ENCODE results near the gene SPOCD1.

Gene SPOCD1

DNA sequence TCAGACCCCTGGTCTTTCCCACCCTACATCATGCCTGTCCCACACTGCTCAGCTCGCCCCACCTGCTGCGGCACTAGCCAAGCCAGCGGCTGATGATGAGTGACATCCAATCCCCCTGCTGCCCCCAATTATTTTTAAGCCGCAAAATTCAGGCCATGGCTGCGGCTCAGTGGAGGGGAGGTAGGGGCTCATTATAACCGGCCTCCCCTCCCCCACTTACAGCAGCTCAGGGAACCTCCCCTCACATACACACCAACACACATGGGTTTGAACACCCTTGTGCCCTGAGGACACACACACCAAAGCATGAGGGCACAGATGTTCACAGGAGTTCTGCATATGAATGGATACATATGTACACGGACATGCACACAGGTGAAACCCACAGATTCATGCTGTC, 57.0 kb downstream of the SPOCD1 start:
- H3K36me3 Mint-ChIP-seq (ENCODE audit: low read depth), result no peaks in the 10 kb centered on the region
- H3K4me3 Mint-ChIP-seq, result no peak overlapping the region
- DNase-seq, result no peak
- H3K9me3 Mint-ChIP-seq, result no peaks in the 10 kb centered on the region
- peaks cover 20% of the 10 kb centered on the region for H3K4me1 Mint-ChIP-seq
- no peak overlapping the region for H3K27ac Mint-ChIP-seq
- no peak for ATAC-seq
- H3K27me3 Mint-ChIP-seq, result peaks cover 23% of the 10 kb centered on the region

DNA sequence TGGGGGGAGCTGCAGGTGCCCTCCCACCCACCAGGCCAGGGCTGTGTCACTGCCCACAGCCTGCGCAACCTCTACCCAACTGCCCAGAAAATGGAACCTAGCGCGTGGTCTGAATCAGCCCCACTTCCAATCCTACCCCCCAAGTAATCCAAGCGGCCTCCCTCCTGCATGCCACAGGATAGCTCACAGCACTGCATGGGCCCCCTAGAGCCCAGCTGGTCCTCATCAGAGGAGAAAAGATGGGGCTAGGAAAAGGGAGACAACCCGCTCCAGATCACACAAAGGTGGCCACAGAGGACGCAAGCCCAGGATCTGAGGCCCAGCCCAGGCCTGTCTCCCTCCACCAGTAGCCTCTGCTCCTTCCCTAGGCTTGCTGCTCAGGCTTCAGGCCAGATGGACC, 57.8 kb downstream of the SPOCD1 start:
- ATAC-seq (no peak), DNase-seq (no peak)
- H3K9me3 Mint-ChIP-seq, result no peaks in the 10 kb centered on the region
- H3K4me3 Mint-ChIP-seq, result no peak overlapping the region
- peaks cover 17% of the 10 kb centered on the region for H3K27me3 Mint-ChIP-seq
- no peak overlapping the region for H3K27ac Mint-ChIP-seq
- no peaks in the 10 kb centered on the region for H3K36me3 Mint-ChIP-seq (ENCODE audit: low read depth)
- peaks cover 16% of the 10 kb centered on the region for H3K4me1 Mint-ChIP-seq

DNA sequence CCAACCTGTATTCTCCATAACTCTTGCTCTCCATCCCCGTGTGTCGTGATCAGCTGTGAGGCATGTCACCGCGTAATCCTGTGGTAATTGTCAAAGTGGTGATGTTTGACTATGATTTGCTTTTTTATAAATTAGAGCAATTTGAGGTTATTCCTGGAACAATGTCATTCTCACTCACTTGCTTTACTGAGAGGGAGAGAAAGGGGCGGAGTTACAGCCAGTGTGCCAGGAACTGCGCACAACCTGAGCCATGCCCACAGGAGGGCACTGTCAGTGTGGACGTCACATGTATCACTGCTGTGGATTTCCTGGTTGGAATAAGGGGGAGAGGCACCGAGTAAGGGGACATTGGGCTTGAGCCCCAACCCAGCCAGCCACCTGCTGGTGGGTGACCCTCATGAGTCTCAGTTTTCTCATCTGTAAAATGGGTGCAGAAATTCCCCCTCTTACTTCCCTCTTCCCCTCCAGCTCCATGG, 58.6 kb downstream of the SPOCD1 start:
- Mint-ChIP-seq H3K9me3 (no peaks in the 10 kb centered on the region), H3K27ac (no peak overlapping the region), H3K36me3 (ENCODE audit: low read depth) (no peaks in the 10 kb centered on the region), H3K27me3 (peaks cover 16% of the 10 kb centered on the region), H3K4me1 (peaks cover 18% of the 10 kb centered on the region), H3K4me3 (no peak overlapping the region)
- no peak for ATAC-seq
- no peak for DNase-seq

DNA sequence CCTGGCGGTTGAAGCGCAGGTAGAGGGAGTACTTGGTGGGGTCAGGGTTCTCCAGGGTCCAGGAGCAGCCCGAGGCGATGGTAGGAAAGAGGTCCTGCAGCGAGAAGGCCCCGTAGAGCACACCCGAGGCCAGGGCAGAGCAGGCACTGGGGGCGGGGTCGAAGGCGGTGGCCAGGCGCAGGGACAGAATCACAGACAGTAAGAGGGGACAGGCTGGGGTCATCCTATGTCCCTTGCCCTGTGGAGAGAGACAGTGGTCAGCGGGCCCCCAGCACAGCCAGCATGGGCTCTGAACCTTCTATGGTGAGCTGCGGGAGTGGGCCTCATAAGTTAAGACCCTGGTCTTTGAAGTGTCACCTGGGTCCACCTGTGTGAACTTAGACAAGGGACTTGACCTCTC, 59.2 kb downstream of the SPOCD1 start:
- H3K36me3 Mint-ChIP-seq (ENCODE audit: low read depth), result no peaks in the 10 kb centered on the region
- peaks cover 10% of the 10 kb centered on the region for H3K27me3 Mint-ChIP-seq
- no peak overlapping the region for H3K27ac Mint-ChIP-seq
- no peak for DNase-seq
- no peak overlapping the region for H3K4me3 Mint-ChIP-seq
- H3K4me1 Mint-ChIP-seq, result peaks cover 18% of the 10 kb centered on the region
- no peaks in the 10 kb centered on the region for H3K9me3 Mint-ChIP-seq
- ATAC-seq, result no peak

DNA sequence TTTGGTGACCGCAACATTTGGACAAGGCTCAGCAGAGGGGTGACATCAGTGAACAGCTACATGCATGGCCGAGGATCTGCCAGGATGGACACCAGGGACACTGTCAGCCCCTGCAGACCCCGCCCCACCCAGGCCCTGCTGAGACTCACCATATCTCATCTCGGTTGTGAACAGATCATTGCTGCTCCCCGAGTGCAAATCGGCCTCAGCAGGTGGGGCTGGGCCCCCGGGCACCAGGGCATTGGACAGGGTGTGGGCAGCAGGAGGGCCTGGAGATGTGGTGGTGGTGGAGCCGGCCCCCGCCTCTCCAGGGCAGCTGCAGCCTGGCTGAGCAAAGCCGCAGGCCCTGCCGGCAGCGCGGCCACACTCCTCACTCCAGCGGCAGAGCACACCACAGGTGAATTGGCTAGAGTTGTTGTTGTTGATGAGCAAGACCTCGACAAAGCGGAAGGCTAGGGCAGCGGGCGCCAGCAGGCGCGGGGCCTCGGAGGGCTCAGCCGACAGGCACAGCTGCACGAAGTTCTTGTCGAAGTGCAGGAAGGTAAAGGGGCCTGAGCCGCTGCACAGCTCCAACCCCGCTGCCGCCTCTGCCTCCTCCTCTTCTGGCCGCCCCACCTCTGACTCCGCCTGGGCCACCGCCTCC, 59.9 kb downstream of the SPOCD1 start:
- Mint-ChIP-seq H3K27ac (no peak overlapping the region), H3K27me3 (peaks cover 6% of the 10 kb centered on the region), H3K4me1 (peaks cover 18% of the 10 kb centered on the region), H3K4me3 (no peak overlapping the region), H3K36me3 (ENCODE audit: low read depth) (no peaks in the 10 kb centered on the region), H3K9me3 (no peaks in the 10 kb centered on the region)
- DNase-seq (no peak), ATAC-seq (no peak)

DNA sequence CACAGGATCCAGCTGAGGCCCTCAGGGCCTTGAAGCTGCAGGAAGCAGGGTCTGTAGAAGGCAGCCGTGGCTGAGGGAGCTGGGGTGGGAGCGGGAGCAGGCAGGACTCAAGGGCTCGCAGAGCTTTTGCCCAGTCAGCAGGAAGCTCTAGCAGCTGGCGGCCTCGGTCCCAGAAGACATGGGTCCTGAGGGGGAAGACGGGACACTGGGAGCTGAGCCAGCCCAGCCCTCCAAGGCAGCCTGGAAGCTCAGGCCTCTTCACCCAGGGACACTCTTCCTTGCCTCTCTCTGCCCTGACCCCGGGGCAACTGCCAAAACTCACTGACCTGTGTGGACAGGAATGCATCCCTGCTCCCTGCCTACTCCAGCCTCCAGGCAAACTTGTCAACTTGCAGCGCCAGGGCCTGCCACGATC, 60.6 kb downstream of the SPOCD1 start:
- no peak for ATAC-seq
- H3K9me3 Mint-ChIP-seq, result no peaks in the 10 kb centered on the region
- no peak for DNase-seq
- H3K4me1 Mint-ChIP-seq, result peaks cover 24% of the 10 kb centered on the region
- peaks cover 5% of the 10 kb centered on the region for H3K27me3 Mint-ChIP-seq
- H3K4me3 Mint-ChIP-seq, result no peak overlapping the region
- H3K27ac Mint-ChIP-seq, result no peak overlapping the region
- no peaks in the 10 kb centered on the region for H3K36me3 Mint-ChIP-seq (ENCODE audit: low read depth)

DNA sequence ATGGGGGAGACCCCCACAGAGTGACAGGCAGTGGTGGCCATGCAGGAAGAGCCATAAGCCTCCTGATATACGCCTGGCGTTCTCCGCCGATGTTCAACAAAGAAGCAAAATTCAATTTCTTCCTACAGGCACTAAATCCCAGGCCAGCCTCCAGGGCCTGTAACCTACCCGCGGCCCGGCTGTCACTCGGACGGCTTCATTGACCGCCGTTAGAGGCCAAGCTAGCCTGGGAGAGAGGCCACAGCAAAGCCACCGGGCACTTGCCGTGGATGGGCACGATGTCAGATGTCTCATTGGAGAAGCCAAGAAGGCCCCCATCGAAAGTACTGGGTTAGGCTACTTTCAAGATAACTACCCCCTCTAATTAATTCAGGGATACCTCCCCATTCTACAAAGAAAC, 61.4 kb downstream of the SPOCD1 start:
- DNase-seq, result no peak
- H3K4me3 Mint-ChIP-seq, result no peak overlapping the region
- H3K9me3 Mint-ChIP-seq, result no peaks in the 10 kb centered on the region
- H3K4me1 Mint-ChIP-seq, result peaks cover 22% of the 10 kb centered on the region
- no peaks in the 10 kb centered on the region for H3K27me3 Mint-ChIP-seq
- no peaks in the 10 kb centered on the region for H3K36me3 Mint-ChIP-seq (ENCODE audit: low read depth)
- no peak for ATAC-seq
- H3K27ac Mint-ChIP-seq, result no peak overlapping the region

DNA sequence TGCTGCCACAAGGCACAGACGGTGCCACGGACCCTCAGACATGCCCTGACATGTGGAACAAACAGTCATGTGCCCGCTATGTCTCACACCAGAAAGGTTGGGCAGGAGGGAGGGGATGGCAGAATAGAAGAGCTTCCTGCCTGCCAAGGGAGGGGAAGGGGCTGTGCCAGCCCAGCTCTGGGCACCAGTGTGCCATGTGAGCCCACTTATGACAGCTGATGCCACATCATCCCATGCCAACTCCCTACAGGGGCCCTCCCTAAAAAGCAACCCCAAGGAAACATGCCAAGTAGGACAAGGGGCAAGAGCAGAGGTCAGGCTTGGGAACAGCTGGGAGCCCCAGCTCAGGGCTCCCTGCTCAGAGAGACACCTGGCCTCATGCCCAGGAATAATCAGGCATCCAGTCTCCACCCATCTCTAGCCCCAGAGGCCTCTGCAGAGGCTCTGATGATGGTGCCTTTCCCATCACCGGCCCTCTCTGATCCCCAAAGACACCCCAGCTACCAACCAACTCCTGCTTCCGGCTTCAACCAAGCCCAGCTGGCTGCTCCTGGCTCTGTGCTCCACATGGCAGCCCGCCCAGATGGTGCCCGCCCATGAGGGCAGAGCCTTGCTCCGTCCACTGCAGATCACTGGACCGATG, 62.0 kb downstream of the SPOCD1 start:
- Mint-ChIP-seq H3K4me3 (no peak overlapping the region), H3K4me1 (peaks cover 22% of the 10 kb centered on the region), H3K9me3 (no peaks in the 10 kb centered on the region), H3K27ac (no peak overlapping the region), H3K36me3 (ENCODE audit: low read depth) (no peaks in the 10 kb centered on the region), H3K27me3 (no peaks in the 10 kb centered on the region)
- DNase-seq (no peak), ATAC-seq (no peak)

DNA sequence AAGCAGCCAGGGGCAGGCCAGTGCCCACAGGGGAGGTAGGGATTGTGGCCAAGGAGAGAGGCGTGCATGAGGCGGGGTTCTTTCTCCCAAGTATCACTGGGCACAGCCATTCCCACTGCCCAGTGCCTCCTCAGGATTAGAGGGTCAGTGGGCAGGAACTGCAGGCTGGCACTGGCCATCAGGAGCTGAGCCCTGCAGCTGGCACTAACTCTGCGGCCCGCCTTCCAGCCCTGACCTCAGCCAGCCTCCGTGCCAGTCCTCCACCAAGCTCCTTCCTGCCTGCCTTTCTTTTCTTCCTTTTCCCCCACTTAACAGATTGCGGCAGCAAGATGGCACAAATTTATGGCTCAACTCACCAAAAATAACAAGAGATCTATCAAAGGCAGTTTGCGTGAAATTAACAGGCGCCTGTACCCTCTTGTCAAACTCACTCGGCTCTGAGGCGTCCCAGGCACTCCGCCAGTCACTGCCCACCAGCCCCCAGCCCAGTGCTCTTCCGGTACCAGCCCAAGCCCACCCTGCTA, 62.8 kb downstream of the SPOCD1 start:
- H3K27me3 Mint-ChIP-seq, result no peaks in the 10 kb centered on the region
- no peaks in the 10 kb centered on the region for H3K9me3 Mint-ChIP-seq
- no peak overlapping the region for H3K4me3 Mint-ChIP-seq
- DNase-seq (no peak), ATAC-seq (no peak)
- no peak overlapping the region for H3K27ac Mint-ChIP-seq
- no peaks in the 10 kb centered on the region for H3K36me3 Mint-ChIP-seq (ENCODE audit: low read depth)
- H3K4me1 Mint-ChIP-seq, result peaks cover 22% of the 10 kb centered on the region

DNA sequence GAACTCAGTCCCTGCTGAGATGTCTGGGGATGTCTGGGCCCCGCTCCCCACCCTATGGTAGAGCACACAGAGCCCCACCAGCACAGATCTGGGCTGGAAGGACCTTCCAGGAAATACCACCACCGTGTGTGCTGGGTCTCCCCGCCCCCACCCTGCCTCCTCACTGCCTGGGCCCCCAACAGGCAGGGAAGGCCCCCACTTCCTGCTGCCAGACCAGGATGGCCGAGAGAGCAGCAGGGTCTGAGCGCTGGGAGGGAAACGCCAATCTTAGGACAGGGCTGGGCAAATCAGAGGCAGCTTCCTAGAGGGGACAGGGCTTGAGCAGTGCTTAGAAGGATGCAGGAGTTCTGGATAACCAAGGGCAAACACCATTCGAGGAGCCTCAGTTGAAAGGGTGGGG, 63.6 kb downstream of the SPOCD1 start:
- H3K4me3 Mint-ChIP-seq, result no peak overlapping the region
- H3K27ac Mint-ChIP-seq, result peak overlapping the region; percentile 51
- DNase-seq, result no peak

DNA sequence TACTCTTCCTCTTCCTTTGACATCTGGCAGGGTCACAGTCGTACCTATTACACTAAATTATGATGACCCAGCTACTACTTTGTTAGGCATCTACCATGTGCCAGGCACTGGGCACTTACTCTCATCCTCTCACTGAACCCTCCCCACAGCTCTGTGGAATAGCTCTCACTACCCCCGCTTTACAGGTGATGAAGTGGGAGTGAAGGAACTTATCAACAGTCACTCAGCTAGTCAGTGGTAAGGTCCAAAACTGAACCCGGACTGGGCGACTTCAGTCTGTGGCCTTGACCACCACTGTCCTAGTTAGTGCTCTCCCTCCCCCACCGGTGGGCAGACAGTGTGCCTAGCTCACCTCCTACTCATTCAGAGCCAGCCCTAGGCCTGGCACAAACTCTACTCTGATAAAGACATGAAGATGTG, 64.0 kb downstream of the SPOCD1 start:
- no peaks in the 10 kb centered on the region for H3K9me3 Mint-ChIP-seq
- H3K4me1 Mint-ChIP-seq, result peaks cover 31% of the 10 kb centered on the region
- H3K4me3 Mint-ChIP-seq, result no peak overlapping the region
- H3K36me3 Mint-ChIP-seq (ENCODE audit: low read depth), result no peaks in the 10 kb centered on the region
- peak overlapping the region; percentile 51 for H3K27ac Mint-ChIP-seq
- ATAC-seq (no peak), DNase-seq (no peak)
- H3K27me3 Mint-ChIP-seq, result no peaks in the 10 kb centered on the region

More for the DNA sequence above, 63.6 kb downstream of the SPOCD1 start:
- Mint-ChIP-seq H3K9me3 (no peaks in the 10 kb centered on the region), H3K36me3 (ENCODE audit: low read depth) (no peaks in the 10 kb centered on the region), H3K27me3 (no peaks in the 10 kb centered on the region), H3K4me1 (peaks cover 27% of the 10 kb centered on the region)
- ATAC-seq, result no peak

DNA sequence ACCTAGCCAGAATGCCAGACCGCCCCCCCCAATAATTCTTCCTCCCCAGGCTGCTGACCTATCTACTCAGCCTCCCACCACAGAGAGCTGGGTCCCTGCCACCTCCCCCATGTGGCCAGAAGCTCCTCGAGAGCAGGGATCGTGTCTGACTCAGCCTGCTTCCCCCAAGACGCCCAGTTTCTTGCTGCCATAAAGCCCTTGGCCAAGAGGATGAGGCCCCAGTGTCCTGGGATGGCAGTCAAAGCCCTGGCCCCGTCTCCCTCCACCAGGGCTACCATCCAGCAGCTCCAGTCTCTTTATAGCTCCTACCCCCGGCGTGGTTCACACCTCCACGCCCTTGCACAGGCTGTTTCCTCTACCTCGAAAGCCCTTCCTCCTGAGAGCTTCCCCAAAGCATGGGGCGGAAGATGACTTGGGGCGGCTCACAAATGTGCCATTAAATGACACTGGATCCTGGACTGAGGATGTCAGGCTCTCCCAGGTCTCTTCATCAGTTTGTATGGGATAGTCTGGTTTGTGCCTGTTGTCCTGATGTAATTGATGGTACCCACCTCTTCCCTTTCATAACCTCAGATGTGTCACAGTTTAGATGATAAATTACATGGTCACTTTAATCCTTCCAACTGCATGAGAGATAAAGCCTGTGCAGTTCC, 64.8 kb downstream of the SPOCD1 start:
- no peaks in the 10 kb centered on the region for H3K27me3 Mint-ChIP-seq
- H3K4me3 Mint-ChIP-seq, result no peak overlapping the region
- DNase-seq, result no peak

DNA sequence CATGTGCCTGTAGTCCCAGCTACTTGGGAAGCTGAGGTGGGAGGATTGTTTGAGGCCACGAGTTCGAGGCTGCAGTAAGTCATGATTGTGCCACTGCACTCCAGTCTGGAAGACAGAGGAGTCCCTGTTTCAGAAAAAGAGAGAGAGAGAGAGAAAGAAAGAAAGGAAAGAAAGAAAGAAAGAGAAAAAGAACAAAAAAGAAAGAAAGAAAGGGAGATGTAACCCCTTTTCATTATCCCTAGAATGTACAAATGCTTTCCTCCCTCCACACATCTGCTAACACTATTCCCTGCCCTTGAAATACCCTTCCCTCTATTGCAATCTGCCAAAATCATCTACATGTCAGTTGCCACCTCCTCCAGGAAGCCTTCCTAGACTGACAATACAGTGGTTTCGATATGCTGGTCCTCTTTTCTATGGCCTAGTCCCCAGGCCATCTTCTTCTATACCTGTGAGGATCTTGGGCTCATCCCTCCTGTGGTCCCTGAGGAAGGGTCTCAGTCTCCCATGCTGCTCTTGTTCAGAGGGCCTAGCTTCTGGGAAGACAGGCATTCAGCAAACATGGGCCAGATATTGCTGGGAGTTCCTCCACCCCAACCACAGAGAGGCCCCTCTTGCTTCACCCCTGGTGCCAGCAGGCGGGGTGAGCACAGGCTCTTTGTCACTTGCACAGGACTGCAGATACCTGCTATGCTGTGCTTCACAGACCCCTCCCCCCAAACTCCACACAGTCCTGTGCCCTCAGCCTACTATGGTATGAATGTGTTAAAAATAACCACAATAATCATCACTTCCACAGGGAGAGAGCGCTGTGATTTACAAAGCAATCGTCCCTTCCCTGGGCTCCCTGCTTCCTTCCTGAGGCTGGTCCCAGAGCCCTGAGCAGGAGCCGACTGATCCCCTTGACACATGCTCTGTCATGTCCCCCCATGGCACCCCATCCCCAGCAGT, 65.8 kb downstream of the SPOCD1 start:
- Mint-ChIP-seq H3K4me3 (no peak overlapping the region), H3K27ac (no peak overlapping the region), H3K36me3 (ENCODE audit: low read depth) (no peaks in the 10 kb centered on the region), H3K9me3 (no peaks in the 10 kb centered on the region), H3K4me1 (peaks cover 35% of the 10 kb centered on the region), H3K27me3 (no peaks in the 10 kb centered on the region)
- no peak for DNase-seq
- no peak for ATAC-seq

More for the DNA sequence above, 64.8 kb downstream of the SPOCD1 start:
- Mint-ChIP-seq H3K36me3 (ENCODE audit: low read depth) (no peaks in the 10 kb centered on the region), H3K27ac (no peak overlapping the region), H3K4me1 (peaks cover 35% of the 10 kb centered on the region), H3K9me3 (no peaks in the 10 kb centered on the region)
- ATAC-seq, result peak; percentile 30

DNA sequence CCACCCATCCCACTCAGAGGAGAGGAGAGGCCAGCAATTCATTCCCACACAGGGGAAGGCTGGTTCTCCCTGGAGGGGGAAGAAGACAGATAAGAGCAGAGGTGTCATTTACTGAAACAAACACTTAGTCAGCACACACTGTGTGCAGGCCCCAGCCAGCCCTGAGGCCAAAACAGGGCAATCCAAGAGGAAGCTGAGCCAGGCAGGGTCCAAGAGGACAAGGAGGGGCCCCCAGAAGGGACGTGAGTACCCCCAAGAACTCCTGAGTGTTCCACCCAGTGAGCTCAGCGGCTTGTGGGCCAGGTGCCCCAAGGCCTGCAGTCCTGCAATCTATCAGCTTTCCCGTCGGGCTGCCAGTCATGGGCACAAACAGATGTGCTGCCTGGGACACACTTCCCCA, 67.5 kb downstream of the SPOCD1 start:
- Mint-ChIP-seq H3K4me1 (peaks cover 35% of the 10 kb centered on the region), H3K27ac (no peak overlapping the region), H3K36me3 (ENCODE audit: low read depth) (no peaks in the 10 kb centered on the region), H3K9me3 (no peaks in the 10 kb centered on the region), H3K27me3 (no peaks in the 10 kb centered on the region), H3K4me3 (no peak overlapping the region)
- ATAC-seq (no peak), DNase-seq (no peak)

All from activated naive CD8-positive, alpha-beta T cell treated with anti-CD3 and anti-CD28 coated beads, Interleukin-2, amount 50 U/mL, for 24 hours (primary cell).